ENCODE data around the gene CCT4.
A peak's percentile ranks its signal among the peaks of the same experiment; 100 is the strongest.

- TF ChIP-seq, protein P1, sequence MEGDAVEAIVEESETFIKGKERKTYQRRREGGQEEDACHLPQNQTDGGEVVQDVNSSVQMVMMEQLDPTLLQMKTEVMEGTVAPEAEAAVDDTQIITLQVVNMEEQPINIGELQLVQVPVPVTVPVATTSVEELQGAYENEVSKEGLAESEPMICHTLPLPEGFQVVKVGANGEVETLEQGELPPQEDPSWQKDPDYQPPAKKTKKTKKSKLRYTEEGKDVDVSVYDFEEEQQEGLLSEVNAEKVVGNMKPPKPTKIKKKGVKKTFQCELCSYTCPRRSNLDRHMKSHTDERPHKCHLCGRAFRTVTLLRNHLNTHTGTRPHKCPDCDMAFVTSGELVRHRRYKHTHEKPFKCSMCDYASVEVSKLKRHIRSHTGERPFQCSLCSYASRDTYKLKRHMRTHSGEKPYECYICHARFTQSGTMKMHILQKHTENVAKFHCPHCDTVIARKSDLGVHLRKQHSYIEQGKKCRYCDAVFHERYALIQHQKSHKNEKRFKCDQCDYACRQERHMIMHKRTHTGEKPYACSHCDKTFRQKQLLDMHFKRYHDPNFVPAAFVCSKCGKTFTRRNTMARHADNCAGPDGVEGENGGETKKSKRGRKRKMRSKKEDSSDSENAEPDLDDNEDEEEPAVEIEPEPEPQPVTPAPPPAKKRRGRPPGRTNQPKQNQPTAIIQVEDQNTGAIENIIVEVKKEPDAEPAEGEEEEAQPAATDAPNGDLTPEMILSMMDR (conservative IDR thresholded peaks at IDR 0.05) = no peak
- peak; percentile 25; the same call in 1 of the 2 replicates for TF ChIP-seq ZFX (IDR thresholded peaks at IDR 0.05)
These were observed at the start of gene CCT4 for GRCh38 chr2:61888267-61889055.

All from C4-2B (cell line).